ENCODE data around the gene AMER1.
A peak's percentile ranks its signal among the peaks of the same experiment; 100 is the strongest.
"Not testable (repeated sequence)": the region's sequence is repeated elsewhere in the genome, so short reads cannot be mapped to it uniquely, and the experiment has no call there.

Gene AMER1

GRCh38 chrX:64205441-64205734, at the start of gene AMER1:
Gene AMER1 (minus strand): TSS chrX:64205708. CDS start chrX:64193286, 12,422 bp downstream.
- DNase-seq = peak in 1 of 2 experiments; percentile 44

- no peak for DNase-seq
Measured at GRCh38 chrX:64230123-64230970, 24.8 kb upstream of the AMER1 start, which contains the start of gene ASB12. Gene ASB12 (minus strand): TSS chrX:64230607. CDS start chrX:64225650, 4,957 bp downstream.

GRCh38 chrX:64229154-64229553, 23.6 kb upstream of the AMER1 start:
- DNase-seq = peak in 1 of 2 experiments; percentile 4

- no peak for DNase-seq
Measured at GRCh38 chrX:64218023-64218422, 12.5 kb upstream of the AMER1 start.

GRCh38 chrX:64213989-64214388, 8.5 kb upstream of the AMER1 start:
- DNase-seq = not testable (repeated sequence)

- no peak for DNase-seq
Measured at GRCh38 chrX:64206556-64207162, 1.2 kb upstream of the AMER1 start.

- peak; percentile 67 to 90 for DNase-seq
Measured at GRCh38 chrX:64205735-64206501, 410 bp upstream of the AMER1 start.

- peak; percentile 2 to 52 for DNase-seq
Measured at GRCh38 chrX:64204701-64205440, 637 bp downstream of the AMER1 start.

GRCh38 chrX:64204252-64204651, 1.3 kb downstream of the AMER1 start:
- no peak for DNase-seq

GRCh38 chrX:64202808-64203325, 2.6 kb downstream of the AMER1 start:
- no peak for DNase-seq

- no peak for DNase-seq
Measured at GRCh38 chrX:64198036-64198435, 7.5 kb downstream of the AMER1 start.

GRCh38 chrX:64196606-64197005, 8.9 kb downstream of the AMER1 start:
- no peak for DNase-seq

GRCh38 chrX:64195862-64196261, 9.6 kb downstream of the AMER1 start:
- no peak for DNase-seq

GRCh38 chrX:64192673-64193072, 12.8 kb downstream of the AMER1 start:
- no peak for DNase-seq

- DNase-seq = no peak
Measured at GRCh38 chrX:64192040-64192439, 13.5 kb downstream of the AMER1 start.

GRCh38 chrX:64191281-64192010, 14.1 kb downstream of the AMER1 start:
- no peak for DNase-seq

GRCh38 chrX:64190136-64190740, 15.3 kb downstream of the AMER1 start:
- no peak for DNase-seq

- DNase-seq = no peak
Measured at GRCh38 chrX:64188901-64189300, 16.6 kb downstream of the AMER1 start.

GRCh38 chrX:64187762-64188150, 17.8 kb downstream of the AMER1 start:
- no peak for DNase-seq

GRCh38 chrX:64186974-64187761, 18.3 kb downstream of the AMER1 start:
- DNase-seq = no peak

- DNase-seq = no peak
Measured at GRCh38 chrX:64184396-64184795, 21.1 kb downstream of the AMER1 start.

Data from NCI-H446 (cell line).